Tibial nerve (tissue), 3 donors: ENCODE data around the gene AP1M2.

ENCODE experiments used
- EP300 ChIP-seq, 2 donors: sonication (generic); formaldehyde crosslinking; IDR thresholded peaks; one replicate each; pipeline ENCODE4 v1.6.1; 2017; ENCODE audit warnings: antibody characterized with exemption in 2 of 2, mild to moderate bottlenecking in 1 of 2
- POLR2A ChIP-seq, 2 donors: fragments of 450-650 bp; IDR thresholded peaks; one replicate each; pipeline ENCODE4 v1.6.1; 2017; ENCODE audit warnings: antibody characterized with exemption in 2 of 2, mild to moderate bottlenecking in 2 of 2, moderate library complexity in 2 of 2

GRCh38 chr19:10568826-10569651 is 18.1 kb downstream of the AP1M2 start, which contains the start of gene CDKN2D:
- peak; percentile 87 to 96 for TF ChIP-seq EP300 (IDR thresholded peaks at IDR 0.05)
- TF ChIP-seq POLR2A (IDR thresholded peaks at IDR 0.05): peak; percentile 71 to 88
